ENCODE results near the gene GNGT1.

DNA sequence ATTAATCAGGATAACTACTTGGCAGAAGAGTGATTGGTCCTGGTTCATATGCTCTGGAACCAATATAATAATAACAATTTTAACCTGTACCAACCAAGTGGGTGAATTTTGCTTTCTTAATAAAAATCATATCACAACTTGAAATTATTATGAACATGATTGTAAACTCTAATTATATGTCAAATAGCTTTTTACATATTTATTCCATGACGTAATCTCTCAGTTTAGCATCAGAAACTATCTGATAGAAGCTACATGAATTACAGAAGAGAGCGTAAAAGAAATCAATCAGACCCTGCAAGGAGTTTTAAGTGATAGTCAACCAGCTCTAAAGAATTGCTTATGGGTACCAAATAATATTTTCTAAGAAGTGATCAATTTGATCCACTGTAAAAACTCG, 25.3 kb downstream of the GNGT1 start:
- TF ChIP-seq, protein P1, sequence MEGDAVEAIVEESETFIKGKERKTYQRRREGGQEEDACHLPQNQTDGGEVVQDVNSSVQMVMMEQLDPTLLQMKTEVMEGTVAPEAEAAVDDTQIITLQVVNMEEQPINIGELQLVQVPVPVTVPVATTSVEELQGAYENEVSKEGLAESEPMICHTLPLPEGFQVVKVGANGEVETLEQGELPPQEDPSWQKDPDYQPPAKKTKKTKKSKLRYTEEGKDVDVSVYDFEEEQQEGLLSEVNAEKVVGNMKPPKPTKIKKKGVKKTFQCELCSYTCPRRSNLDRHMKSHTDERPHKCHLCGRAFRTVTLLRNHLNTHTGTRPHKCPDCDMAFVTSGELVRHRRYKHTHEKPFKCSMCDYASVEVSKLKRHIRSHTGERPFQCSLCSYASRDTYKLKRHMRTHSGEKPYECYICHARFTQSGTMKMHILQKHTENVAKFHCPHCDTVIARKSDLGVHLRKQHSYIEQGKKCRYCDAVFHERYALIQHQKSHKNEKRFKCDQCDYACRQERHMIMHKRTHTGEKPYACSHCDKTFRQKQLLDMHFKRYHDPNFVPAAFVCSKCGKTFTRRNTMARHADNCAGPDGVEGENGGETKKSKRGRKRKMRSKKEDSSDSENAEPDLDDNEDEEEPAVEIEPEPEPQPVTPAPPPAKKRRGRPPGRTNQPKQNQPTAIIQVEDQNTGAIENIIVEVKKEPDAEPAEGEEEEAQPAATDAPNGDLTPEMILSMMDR (optimal IDR thresholded peaks at IDR 0.05 in 1 of 3, IDR thresholded peaks at IDR 0.05 in 1 of 3, conservative IDR thresholded peaks at IDR 0.05 in 1 of 3; ENCODE audit: extremely low read depth in 1 of 3, insufficient read depth in 2 of 3, low read length in 3 of 3), result no peak
- TF ChIP-seq EZH2 (IDR thresholded peaks at IDR 0.05; ENCODE audit: low read length), result no peak

Measured in keratinocyte (primary cell).